Activated naive CD8-positive, alpha-beta T cell treated with anti-CD3 and anti-CD28 coated beads, Interleukin-2, amount 10 ng/mL, durations not matched to agents 7 days and 5 days (primary cell): ENCODE data around the gene ATP6V0C. TPM values are rescaled to one million over a fixed set of nuclear protein-coding genes. Genes with fewer than 3 reads are reported as not detected.

Source experiments
- ATAC-seq: fragments of 150-1000 bp; cut with Tn5 transposase; one replicate; pipeline ENCODE4 v1.10.0; 2021; ENCODE audit warnings: low read depth, moderate library complexity
- POLR2A ChIA-PET: fragments of 350-600 bp; sonication (Branson Sonifier 250); formaldehyde crosslinking; loops from one replicate; lab custom pipeline; 2021; ENCODE audit warnings: antibody characterized with exemption; lab: Charles Lee
- DNase-seq: peaks from one replicate; pipeline ENCODE4 v3.0.0; 2021
- H3K27ac Mint-ChIP-seq: one replicate; pipeline ENCODE4 v1.8.0; 2022; ENCODE audit warnings: mild to moderate bottlenecking, mixed read lengths
- H3K27me3 Mint-ChIP-seq: one replicate; pipeline ENCODE4 v1.8.0; 2022; ENCODE audit warnings: mild to moderate bottlenecking, moderate library complexity, mixed read lengths
- H3K36me3 Mint-ChIP-seq: one replicate; pipeline ENCODE4 v1.8.0; 2021; ENCODE audit warnings: mild to moderate bottlenecking, mixed read lengths
- H3K4me1 Mint-ChIP-seq: one replicate; pipeline ENCODE4 v1.8.0; 2021; ENCODE audit warnings: mixed read lengths
- H3K4me3 Mint-ChIP-seq: one replicate; pipeline ENCODE4 v1.8.0; 2022; ENCODE audit warnings: mild to moderate bottlenecking, moderate library complexity, mixed read lengths
- H3K9me3 Mint-ChIP-seq: one replicate; pipeline ENCODE4 v1.8.0; 2021; ENCODE audit warnings: mixed read lengths
- total RNA-seq, 2 experiments: library from RNA; stranded (reverse); gene quantifications; one replicate each; pipeline ENCODE4 v1.2.3, GENCODE V29; 2021

Gene ATP6V0C
- total RNA-seq, 2 experiments from 2014 or later, result 117 to 122 TPM

DNA sequence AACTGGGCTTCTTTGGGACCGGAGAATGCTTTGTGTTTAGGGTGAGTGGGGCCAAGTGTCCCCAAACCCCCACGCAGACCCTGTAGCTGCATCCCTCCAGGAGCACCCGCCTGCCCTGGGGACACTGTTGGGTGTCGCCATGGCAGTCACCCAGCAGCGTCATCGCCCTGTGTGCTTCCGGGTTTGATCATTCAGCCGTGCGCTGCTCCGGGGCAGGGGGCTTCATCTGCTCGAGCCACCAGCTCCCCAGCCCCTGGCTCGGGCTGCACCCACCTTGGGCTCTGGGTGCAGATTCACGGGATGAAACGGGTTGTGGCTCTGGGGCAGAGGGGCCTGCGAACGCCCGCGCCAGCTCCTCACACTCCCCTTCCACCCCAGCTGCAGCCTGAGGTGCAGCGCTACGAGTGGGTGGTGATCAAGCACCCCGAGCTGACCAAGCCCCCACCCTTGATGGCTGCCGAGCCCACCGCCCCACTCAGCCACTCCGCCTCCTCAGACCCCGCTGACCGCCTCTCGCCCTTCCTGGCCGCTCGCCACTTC is 13.8 kb upstream of the ATP6V0C start:
- ATAC-seq (no peak), DNase-seq (no peak)
- Mint-ChIP-seq H3K27ac (no peak overlapping the region), H3K4me3 (no peak overlapping the region), H3K36me3 (no peaks in the 10 kb centered on the region), H3K4me1 (no peaks in the 10 kb centered on the region), H3K9me3 (no peaks in the 10 kb centered on the region), H3K27me3 (no peaks in the 10 kb centered on the region)
- POLR2A ChIA-PET, result no interaction called here

DNA sequence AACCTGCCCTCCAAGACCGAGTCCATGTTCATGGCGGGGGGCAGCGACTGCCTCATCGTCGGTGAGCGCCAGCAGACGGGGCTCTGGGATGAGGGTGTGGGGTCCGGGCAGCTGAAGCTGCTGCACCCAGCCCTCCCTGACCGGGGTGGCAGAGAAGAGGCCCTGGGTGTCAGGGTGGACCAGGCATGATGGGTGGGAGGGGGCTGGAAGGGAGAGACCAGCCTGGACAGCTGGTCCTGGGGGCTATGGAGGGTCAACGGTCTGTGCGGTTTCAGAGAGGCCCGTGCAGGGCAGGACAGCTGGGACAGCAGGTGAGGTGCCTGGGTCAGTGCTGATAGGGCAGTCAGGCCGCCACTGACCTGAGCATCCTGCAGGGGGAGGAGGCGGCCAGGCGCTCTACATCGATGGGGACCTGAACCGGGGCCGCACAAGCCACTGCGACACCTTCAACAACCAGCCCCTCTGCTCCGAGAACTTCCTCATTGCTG is 13.3 kb upstream of the ATP6V0C start:
- DNase-seq (no peak), ATAC-seq (no peak)
- H3K27me3 Mint-ChIP-seq, result no peaks in the 10 kb centered on the region
- H3K4me3 Mint-ChIP-seq, result no peak overlapping the region
- no peak overlapping the region for H3K27ac Mint-ChIP-seq
- H3K36me3 Mint-ChIP-seq, result no peaks in the 10 kb centered on the region
- H3K4me1 Mint-ChIP-seq, result no peaks in the 10 kb centered on the region
- POLR2A ChIA-PET, result no interaction called here
- H3K9me3 Mint-ChIP-seq, result no peaks in the 10 kb centered on the region

DNA sequence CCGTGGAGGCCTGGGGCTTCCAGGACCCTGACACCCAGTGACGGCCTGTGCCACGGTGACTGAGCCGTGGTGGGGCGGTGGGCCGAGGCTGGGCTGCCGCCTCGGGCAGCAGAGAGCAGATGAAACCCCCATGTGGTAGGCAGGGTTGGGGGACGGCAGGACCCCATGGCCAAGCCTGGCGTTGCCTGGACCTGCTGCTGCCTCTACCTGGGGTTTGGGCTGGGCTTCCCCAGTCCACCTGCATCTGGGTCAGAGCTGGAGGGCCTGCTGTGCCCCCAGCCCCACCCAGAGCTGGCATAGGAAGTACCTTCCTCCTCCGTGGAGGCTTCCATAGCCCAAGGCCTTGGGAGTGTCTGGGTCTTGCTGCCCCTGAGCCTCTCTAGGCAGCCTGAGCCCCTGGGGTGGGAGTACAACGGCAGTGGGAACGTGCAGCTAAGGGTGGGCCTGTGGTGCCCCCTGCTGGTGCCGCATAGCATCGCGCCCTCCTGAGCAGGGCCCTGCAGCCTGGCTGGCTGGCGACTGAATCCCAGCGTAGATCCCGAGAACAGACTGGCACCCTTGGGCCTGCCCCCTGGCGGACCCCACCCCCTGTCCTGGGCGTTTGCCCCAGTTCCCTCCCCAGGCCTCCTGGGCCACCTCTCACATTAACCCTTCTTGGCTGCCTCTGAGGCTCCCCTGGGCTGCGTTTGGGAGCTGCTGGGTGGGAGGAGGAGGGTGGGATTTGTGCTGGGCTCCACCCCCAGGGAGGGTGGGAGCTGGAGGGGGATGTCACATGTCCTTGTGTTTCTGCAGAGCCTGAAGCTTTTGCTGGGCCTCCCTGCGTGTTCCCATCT is 12.6 kb upstream of the ATP6V0C start:
- no peaks in the 10 kb centered on the region for H3K9me3 Mint-ChIP-seq
- H3K36me3 Mint-ChIP-seq, result no peaks in the 10 kb centered on the region
- POLR2A ChIA-PET, result interaction anchor here (0.6 to 1.0 kb wide), 3 partner anchors 15 to 73 kb away, joined by 3 read pairs; no protein-coding TSS in a partner anchor
- ATAC-seq (peak; percentile 89), DNase-seq (peak; percentile 90)
- H3K27me3 Mint-ChIP-seq, result no peaks in the 10 kb centered on the region
- H3K27ac Mint-ChIP-seq, result no peak overlapping the region
- H3K4me3 Mint-ChIP-seq, result no peak overlapping the region
- no peaks in the 10 kb centered on the region for H3K4me1 Mint-ChIP-seq

DNA sequence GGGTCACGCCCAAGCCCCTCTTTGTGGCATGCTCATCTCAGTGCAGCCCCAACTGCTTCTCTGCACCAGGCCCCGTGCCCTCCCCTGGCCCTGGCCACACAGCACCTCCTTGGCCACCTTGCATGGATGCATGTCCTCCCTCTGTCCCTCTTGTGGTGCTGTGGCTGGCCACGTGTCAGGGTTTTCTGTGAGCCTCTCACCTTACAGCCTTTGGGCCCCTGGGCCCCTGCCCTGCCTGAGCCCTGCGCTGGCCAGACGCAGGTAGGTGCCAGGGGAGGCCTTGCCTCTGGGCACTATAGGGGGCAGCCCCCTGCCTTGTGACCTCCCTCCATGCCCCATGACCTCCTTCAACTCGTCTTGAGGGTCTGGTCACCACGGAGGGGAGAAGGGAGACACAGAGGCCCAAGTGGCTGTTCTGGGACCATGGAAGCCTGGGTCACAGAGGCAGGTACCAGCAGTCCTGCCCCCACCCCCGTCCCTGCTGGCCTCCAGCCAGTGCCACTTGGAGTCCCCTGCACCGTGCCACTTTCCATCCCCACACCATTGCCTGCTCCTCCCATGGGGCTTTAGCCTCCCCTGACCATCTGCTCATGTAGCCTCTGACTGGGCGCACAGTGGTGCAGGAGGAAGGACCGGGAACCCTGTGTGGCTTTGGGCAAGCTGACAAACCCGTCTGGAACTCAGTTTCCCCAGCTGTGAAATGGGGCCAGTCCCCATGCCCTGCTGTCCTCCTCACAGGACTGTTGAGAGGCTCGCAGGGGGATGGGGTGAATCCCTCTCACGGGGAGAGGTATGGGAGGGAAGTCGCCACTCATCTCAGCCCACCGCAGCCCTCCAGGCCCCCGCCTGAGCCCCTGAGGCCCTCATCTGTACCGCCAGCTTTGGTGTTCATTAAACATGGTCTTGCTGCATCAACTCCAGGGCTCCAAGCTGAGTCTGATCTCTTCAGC is 11.5 kb upstream of the ATP6V0C start:
- Mint-ChIP-seq H3K4me1 (peaks cover 1% of the 10 kb centered on the region), H3K9me3 (no peaks in the 10 kb centered on the region), H3K27me3 (no peaks in the 10 kb centered on the region), H3K27ac (peak overlapping the region; percentile 28), H3K4me3 (no peak overlapping the region), H3K36me3 (no peaks in the 10 kb centered on the region)
- ATAC-seq, result no peak
- POLR2A ChIA-PET, result interaction anchor here (0.6 to 1.0 kb wide), 2 partner anchors 14 to 35 kb away, joined by 3 read pairs; no protein-coding TSS in a partner anchor
- no peak for DNase-seq

DNA sequence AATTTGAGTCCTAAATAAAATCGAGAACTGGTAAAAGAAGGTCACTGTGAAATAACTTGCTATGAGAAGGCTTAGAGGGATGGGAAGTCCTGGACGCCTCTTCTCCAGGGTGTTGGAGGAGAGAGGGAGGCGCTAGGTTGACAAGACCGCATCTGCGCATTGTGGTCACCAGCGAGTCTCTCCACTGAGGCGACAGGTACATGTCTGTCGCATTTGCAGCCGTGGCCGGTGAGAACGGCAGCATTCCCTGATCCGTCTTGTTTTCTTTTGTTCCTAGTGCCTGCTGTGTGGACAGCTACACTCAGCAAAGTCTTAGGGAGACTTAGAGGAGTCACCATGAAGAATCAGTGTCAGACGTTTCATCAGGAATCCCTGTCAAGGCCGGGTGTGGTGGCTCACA is 8.1 kb upstream of the ATP6V0C start:
- DNase-seq (no peak), ATAC-seq (no peak)
- H3K36me3 Mint-ChIP-seq, result no peaks in the 10 kb centered on the region
- no peak overlapping the region for H3K4me3 Mint-ChIP-seq
- H3K4me1 Mint-ChIP-seq, result peaks cover 4% of the 10 kb centered on the region
- no peak overlapping the region for H3K27ac Mint-ChIP-seq
- POLR2A ChIA-PET, result no interaction called here
- H3K9me3 Mint-ChIP-seq, result no peaks in the 10 kb centered on the region
- H3K27me3 Mint-ChIP-seq, result no peaks in the 10 kb centered on the region

DNA sequence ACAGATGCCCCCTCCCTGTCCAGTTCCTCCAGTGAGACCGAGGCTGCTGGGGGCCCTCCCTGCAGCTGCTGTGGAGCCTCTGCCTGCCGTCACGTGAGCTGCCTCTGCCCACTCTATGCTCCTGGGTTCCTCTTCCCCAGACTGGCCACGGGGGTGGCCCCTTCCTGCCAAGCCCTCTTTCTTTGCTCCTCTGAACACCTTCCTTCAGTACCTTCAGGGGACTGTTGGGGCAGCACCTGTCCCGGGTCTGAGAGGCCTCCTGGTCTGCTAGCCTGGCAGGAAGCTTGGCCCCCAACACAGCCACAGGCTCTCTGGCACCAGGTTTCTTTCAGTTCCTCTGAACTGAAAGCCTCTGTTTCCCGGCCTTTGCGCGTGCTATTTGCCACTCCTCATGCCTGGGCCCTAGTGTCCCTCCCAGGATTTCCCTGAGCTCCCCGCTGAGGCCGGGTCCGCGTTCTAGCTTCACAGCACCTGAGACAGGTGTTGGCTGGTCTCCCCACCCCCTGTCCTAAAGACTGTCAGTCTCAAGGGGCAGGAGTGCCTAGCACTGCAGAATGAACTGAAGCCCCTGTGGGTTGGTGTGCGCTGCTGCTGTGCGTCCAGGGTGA is 6.6 kb upstream of the ATP6V0C start:
- ATAC-seq (peak; percentile 64), DNase-seq (no peak)
- H3K27ac Mint-ChIP-seq, result peak overlapping the region; percentile 19
- H3K9me3 Mint-ChIP-seq, result no peaks in the 10 kb centered on the region
- POLR2A ChIA-PET, result no interaction called here
- no peak overlapping the region for H3K4me3 Mint-ChIP-seq
- no peaks in the 10 kb centered on the region for H3K36me3 Mint-ChIP-seq
- peaks cover 5% of the 10 kb centered on the region for H3K27me3 Mint-ChIP-seq
- H3K4me1 Mint-ChIP-seq, result peaks cover 4% of the 10 kb centered on the region

DNA sequence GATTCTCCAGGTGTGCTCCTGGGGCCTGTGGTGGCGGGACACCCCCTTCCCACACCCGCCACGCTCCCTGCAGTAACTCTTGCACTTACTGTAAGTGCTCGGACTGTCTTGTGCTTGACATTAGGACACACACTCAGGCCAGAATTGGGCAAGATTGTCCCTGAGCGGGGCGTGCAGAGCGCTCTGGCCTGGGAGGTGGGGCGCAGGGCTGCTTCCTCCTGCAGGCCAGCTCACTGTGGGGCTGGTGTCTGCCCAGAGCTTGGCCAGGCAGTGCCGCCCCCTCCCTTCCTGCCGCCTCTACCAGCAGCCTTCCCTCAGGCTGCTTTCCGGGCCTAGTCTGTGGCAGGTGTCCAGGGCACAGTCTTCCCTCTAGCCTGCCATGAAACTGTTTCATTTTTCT is 6.1 kb upstream of the ATP6V0C start:
- Mint-ChIP-seq H3K4me1 (peaks cover 4% of the 10 kb centered on the region), H3K27me3 (peaks cover 8% of the 10 kb centered on the region), H3K27ac (no peak overlapping the region), H3K36me3 (no peaks in the 10 kb centered on the region), H3K4me3 (no peak overlapping the region), H3K9me3 (no peaks in the 10 kb centered on the region)
- ATAC-seq (no peak), DNase-seq (no peak)
- POLR2A ChIA-PET, result no interaction called here

DNA sequence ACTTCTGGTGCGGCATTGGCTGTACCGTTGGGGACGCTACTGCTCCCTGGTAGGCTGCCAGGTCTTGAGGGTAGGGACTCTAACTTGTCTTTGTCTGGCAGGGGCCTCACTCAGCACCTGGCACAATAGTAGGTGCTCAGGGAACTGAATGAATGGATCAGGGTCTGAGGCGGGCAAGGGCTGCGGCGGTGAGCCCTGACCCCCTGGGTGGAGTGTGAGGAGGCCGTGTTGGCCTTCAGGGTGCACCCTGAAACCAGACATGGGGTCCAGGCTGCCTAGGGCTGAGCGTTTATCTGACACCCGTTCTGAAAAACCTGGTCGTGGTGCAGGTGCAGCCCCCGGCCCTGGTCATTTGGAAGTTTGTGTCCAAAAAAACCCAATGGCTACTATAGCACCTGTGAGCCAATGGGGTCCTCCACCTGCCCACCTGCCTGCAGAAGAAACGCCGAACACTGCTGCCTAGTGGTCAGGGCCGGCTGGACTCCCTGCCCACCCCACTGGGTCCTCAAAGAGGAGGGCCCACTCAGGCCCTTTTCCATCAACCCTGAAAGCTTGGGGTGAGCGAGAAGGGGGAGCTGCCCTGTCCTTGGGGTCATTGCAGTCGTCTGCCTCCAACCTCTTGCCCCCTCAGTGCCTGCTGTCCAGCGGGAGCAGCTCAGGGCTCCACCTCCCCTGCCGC is 4.9 kb upstream of the ATP6V0C start:
- peaks cover 11% of the 10 kb centered on the region for H3K4me1 Mint-ChIP-seq
- ATAC-seq, result no peak
- no peak for DNase-seq
- POLR2A ChIA-PET, result interaction anchor here (0.8 kb wide), 1 partner anchor 12 kb away, joined by 3 read pairs; no protein-coding TSS in a partner anchor
- no peak overlapping the region for H3K4me3 Mint-ChIP-seq
- no peaks in the 10 kb centered on the region for H3K36me3 Mint-ChIP-seq
- H3K27me3 Mint-ChIP-seq, result peaks cover 8% of the 10 kb centered on the region
- no peak overlapping the region for H3K27ac Mint-ChIP-seq
- H3K9me3 Mint-ChIP-seq, result no peaks in the 10 kb centered on the region

DNA sequence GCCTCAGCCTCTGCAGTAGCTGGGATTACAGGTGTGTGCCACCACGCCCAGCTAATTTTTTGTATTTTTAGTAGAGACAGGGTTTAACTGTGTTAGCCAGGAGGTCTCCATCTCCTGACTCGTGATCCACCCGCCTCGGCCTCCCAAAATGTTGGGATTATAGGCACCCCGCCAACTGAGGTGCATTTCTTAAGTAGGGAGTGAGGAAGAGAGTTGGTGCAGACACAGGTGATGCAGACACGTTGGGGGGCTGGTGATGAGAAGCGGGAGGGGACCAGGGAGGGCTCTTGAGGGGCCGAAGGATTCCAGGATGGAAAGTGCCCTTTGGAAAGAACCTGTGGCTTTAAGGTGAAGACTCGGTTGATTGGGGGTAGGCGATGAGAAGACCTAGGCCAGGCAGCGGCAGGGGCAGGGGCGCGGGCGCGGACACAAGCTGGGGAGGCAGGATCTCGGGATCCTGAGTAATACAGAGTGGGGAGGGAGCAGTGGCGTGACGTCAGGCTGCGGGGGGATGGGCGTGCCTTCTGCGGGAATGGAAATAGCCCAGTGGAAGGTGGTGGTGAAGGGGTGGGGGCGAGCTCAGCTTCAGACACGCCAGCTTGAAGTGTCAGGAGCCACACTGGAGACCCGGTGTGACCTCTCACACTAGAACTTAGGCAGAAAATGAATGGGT is 2.5 kb upstream of the ATP6V0C start:
- POLR2A ChIA-PET, result interaction anchor here (1.4 kb wide), 1 partner anchor 9 kb away, joined by 3 read pairs; the partner anchor contains the start of gene AMDHD2
- ATAC-seq (no peak), DNase-seq (no peak)
- Mint-ChIP-seq H3K27me3 (peaks cover 8% of the 10 kb centered on the region), H3K27ac (no peak overlapping the region), H3K9me3 (no peaks in the 10 kb centered on the region), H3K4me3 (no peak overlapping the region), H3K4me1 (peaks cover 24% of the 10 kb centered on the region), H3K36me3 (peaks cover under 1% of the 10 kb centered on the region)

DNA sequence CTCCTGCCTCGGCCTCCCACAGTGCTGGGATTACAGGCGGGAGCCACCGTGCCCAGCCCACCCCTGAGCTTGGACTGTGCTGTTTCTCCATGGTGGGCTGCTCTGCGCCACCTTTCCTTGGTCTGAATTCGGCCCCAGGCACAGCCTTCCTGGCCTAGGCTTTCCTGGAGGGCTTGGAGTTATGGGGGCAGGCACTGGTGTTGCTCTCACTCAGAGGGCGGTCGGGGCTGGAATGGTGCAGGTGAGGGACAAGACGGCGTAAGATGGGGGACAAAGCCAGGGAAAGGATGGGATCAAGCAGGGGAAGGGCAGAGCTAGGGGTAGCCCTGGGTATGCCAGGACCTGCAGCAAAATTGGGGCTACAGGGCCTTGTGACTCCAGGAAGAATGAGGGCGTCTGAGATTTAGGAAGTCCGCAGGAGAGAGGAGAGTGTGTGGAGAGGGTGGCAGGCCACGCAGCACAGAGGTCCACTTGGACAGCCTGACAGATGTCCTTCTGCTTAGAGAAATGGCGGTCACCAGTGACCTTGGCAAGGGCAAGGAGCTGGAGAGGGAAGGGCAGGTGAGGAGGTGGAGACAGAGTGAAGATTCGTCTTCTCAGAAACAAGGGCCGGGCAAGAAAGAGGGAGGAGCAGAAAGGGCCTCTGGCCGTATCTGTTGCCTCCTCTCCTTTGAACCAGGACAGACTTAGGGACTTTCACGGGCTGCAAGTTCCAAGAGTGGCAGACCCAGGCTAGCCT is 1.6 kb upstream of the ATP6V0C start:
- peak overlapping the region; percentile 80 for H3K4me3 Mint-ChIP-seq
- DNase-seq (no peak), ATAC-seq (no peak)
- peaks cover 8% of the 10 kb centered on the region for H3K36me3 Mint-ChIP-seq
- POLR2A ChIA-PET, result interaction anchor here (1.4 kb wide), 1 partner anchor 8 kb away, joined by 3 read pairs; the partner anchor contains the start of gene AMDHD2
- H3K27me3 Mint-ChIP-seq, result peaks cover 8% of the 10 kb centered on the region
- no peaks in the 10 kb centered on the region for H3K9me3 Mint-ChIP-seq
- peaks cover 31% of the 10 kb centered on the region for H3K4me1 Mint-ChIP-seq
- peak overlapping the region; percentile 90 for H3K27ac Mint-ChIP-seq

DNA sequence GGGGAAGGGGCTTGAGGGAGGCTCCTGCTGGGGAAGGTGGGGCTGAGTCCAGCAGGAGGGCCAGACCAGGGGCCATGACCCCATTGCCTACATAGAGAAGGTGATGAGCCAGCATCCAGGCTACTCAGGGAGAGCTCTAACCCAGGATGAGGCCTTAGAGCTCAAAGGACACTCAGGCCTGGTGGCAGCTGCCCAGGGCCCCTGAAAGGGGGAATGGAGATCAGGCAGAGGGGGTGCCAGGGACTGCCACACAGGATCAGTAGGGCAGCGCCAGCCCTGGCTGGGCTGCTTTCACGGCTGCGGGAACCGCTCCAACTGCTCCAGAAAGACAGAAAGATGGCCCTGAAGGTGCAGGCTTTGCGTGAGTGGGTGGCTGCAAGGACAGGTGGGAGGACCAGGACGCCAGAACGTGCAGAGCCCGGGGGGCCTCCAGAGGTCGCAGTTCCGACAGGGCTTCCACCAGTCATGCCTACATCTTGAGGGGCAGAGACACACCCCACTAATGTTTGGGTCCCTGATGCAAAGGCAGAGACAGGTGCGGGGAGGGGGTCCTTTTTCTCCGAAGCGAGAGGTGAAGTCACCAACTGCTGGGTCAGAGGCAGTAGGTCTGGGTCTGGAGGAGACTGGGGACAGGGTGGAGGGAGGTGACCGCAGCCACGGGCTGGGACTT is 882 bp upstream of the ATP6V0C start:
- H3K27me3 Mint-ChIP-seq, result peaks cover 8% of the 10 kb centered on the region
- POLR2A ChIA-PET, result interaction anchor here (0.7 to 4.0 kb wide), 6 partner anchors 16 to 358 kb away, joined by 3 to 43 read pairs (median 4); partner anchors contain the start of genes CEMP1 and TRAF7
- no peaks in the 10 kb centered on the region for H3K9me3 Mint-ChIP-seq
- peak overlapping the region; percentile 80 for H3K4me3 Mint-ChIP-seq
- ATAC-seq (peak; percentile 3), DNase-seq (peak; percentile 59)
- peaks cover 8% of the 10 kb centered on the region for H3K36me3 Mint-ChIP-seq
- peak overlapping the region; percentile 90 for H3K27ac Mint-ChIP-seq
- H3K4me1 Mint-ChIP-seq, result peaks cover 32% of the 10 kb centered on the region
